GM12872 (cell line): ENCODE measurements around the gene YPEL2.

Experiments
- TF ChIP-seq, protein P1 (sequence below): IDR thresholded peaks from 3 replicates; pipeline ENCODE4 v1.5.1; 2011; ENCODE audit warnings: low read depth, mild to moderate bottlenecking, low read length, moderate library complexity; ENCODE audit not compliant: insufficient read depth

Gene YPEL2

DNA sequence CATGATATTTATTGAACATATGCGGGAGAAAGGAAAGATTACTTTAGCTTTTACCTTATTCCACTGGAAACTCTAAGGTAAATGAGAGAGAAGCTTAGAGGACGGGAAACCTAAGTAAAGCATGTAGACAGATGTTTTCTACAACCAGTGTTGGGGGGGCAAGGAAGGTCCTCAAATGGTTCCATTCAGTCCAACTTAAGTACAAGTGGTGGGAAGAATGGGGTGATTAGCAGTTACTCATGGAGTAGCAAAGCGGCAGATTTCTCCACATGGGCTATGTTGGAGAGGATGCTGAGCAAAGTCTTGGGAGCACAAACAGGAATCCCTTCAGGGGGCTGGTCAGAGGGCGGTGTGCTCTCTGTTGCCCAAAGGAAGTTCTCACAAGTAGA lies 78.6 kb downstream of the YPEL2 start:
- TF ChIP-seq, protein P1, sequence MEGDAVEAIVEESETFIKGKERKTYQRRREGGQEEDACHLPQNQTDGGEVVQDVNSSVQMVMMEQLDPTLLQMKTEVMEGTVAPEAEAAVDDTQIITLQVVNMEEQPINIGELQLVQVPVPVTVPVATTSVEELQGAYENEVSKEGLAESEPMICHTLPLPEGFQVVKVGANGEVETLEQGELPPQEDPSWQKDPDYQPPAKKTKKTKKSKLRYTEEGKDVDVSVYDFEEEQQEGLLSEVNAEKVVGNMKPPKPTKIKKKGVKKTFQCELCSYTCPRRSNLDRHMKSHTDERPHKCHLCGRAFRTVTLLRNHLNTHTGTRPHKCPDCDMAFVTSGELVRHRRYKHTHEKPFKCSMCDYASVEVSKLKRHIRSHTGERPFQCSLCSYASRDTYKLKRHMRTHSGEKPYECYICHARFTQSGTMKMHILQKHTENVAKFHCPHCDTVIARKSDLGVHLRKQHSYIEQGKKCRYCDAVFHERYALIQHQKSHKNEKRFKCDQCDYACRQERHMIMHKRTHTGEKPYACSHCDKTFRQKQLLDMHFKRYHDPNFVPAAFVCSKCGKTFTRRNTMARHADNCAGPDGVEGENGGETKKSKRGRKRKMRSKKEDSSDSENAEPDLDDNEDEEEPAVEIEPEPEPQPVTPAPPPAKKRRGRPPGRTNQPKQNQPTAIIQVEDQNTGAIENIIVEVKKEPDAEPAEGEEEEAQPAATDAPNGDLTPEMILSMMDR, result no peak

DNA sequence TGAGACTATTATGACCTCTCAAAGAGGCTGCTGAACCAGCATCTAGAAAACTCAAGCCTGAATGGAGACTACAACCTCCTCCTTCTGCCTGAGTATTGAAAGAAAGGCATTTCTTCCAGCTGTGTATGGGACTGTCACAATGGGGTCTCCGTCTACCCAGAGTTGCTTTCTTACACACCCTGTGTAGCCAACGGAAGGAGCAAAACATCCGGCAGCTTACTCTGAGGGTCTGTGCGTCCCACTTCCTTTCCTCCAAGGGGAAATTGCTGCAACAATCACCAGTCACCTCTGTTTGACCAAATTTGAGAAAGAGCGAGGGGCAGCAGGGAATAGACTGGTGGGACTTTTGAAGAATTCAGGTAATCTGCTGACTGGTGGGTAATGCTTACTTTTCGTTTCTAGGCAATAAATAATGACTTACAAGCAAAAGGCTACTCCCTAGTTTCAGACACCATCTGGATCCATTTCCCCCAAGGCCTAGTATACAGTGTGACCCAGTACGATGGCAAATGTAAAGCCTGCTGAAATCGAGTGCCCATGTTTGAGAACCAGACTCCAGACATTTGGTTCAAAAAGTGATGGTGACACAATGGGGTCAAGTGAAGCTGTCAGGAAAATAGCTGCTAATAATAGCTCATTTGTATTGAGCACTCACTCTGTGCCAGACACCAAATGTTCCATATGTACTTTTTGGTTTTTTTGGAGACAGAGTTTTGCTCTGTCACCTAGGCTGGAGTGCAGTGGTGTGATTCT lies 81.7 kb downstream of the YPEL2 start:
- TF ChIP-seq, protein P1, result no peak

DNA sequence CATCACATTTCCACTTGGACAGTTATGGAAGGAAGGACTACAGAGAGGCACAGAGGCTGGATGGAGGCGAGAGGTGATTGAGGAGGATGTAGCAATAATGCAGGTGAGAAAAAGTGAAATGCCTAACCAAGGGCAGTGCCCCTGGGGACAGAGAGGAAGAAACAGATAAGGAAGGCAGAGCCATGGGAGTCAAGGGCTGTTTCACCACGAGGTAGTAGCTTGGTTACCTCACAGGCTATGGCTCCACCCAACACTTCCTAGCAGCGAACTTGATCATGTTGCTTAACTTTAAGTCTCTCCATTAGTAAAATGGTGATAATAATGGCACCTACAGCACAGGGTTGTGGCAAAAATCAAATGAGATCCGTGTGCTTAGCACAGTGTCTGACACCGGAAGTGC lies 83.9 kb downstream of the YPEL2 start:
- TF ChIP-seq, protein P1, result no peak

DNA sequence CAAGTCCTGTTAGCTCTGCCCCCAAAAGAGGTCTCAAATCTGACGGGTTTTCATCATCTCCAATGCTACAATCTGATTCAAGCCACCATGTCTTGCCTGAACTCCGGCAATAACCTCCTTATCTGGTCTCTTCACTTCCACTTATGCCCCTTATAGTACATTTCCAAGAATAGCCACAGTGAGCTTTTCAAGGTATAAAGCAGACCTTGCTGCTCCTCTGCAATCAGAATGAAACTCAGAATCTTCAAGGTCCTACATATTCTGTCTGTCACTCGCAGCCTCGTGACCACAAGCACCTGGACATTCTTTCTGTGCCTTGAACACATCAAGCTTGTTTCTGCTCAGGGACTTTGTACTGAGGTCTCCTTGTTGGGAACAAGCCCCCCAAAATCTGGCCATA lies 84.7 kb downstream of the YPEL2 start:
- TF ChIP-seq, protein P1, result no peak

DNA sequence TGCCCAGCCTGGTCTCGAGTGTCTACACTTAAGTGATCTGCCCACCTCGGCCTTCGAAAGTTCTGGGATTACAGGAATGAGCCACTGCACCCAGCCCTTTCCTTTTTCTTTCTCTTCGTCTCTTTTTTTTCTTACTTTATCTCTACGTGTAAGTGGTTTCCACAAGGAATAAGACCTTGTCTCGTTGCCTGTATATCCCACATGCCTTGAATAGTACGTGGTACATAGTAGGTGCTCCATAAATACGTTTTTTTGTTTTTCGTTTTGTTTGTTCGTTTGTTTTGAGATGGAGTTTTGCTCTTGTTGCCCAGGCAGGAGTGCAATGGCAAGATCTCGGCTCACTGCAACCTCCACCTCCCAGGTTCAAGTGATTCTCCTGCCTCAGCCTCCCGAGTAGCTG lies 86.0 kb downstream of the YPEL2 start:
- TF ChIP-seq, protein P1, result no peak

DNA sequence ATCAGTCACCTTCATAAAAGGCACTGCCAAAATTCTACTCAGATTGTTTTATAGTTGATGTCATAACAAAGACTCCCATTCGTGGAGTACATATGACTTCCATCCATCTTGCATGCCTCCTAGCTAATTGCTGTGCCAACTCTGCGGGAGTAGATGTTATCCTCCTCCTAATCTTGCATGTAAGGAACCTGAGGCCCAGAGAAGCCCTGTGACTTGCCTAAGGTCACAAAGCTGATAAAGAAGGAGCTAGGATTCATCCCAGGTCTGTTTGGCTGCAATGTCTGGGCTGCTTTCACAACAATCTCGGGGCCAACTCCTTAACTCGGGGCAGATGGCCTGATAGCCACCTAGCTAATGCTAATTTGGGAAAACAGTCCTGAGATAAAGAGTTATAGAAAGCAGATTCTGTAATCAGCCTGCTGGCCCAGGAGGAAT lies 87.3 kb downstream of the YPEL2 start:
- TF ChIP-seq, protein P1, result no peak

DNA sequence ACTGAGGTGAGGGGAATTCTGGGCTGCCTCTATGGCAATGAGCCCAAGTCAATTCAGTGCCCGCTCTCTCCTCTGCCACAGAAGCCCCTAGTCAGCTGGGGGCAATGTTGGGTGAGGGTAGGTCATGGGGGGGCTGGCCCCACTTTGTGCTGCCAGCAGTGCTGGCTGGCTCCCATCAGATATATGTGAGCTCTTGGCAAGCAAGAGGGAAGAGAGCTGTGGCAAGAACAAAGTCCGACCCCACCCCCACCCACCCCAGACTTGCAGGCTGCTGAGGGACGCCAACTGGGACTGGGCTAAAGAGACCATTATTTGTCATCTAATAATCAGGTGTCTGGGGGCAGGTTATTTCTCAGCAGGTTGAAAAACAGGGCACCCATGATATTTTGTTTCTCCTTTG lies 89.4 kb downstream of the YPEL2 start:
- TF ChIP-seq, protein P1, result no peak

DNA sequence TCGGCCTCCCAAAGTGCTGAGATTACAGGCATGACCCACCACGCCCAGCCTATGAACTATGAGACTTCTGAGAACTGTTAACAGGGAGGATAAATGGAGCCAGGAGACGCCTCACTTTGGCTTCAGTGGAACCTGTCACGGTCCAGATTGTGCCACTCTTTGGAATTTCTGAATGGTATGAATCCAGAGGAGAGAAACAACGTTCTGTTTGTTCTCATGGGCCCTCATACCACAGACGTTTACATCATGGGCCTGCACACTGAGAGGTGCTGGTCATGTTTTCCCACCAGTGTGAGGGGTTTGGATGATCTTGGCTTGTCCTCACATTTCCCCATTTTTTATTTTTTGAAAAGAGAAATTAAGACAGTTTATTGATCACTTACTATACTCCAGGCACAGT lies 90.3 kb downstream of the YPEL2 start:
- TF ChIP-seq, protein P1, result no peak
